IMR-90 (cell line): Measurements from ENCODE around the gene EPB41L2. TPM values are rescaled to one million over a fixed set of nuclear protein-coding genes. Genes with fewer than 3 reads are reported as not detected.

Experiments
- ATAC-seq: fragments of 200-7000 bp; cut with Tn5 transposase; 2 replicates; pipeline ENCODE4 v1.9.1; 2020; ENCODE audit warnings: low read depth, mild to moderate bottlenecking, moderate library complexity
- BruUV-seq: library from RNA; stranded (reverse); fragments of 400-500 nt; replicated peaks from 2 replicates; lab custom pipeline; 2021; lab: Mats Ljungman, UMichigan
- CTCF ChIA-PET: fragments of 300-600 bp; formaldehyde crosslinking; extraction: SDS; loops from one replicate; lab custom pipeline; 2021; ENCODE audit warnings: antibody characterized with exemption; lab: Yijun Ruan, JAX
- POLR2A ChIA-PET: fragments of 300-600 bp; sonication (Branson Sonifier 250); formaldehyde crosslinking; loops from one replicate; lab custom pipeline; 2022; ENCODE audit warnings: antibody characterized with exemption; ENCODE audit not compliant: unreplicated experiment; lab: Charles Lee
- DNase-seq: peaks from one replicate; pipeline ENCODE4 v3.0.0; 2013
- H2AFZ ChIP-seq: replicated peaks from 2 replicates; pipeline ENCODE3; 2013; ENCODE audit warnings: low read length, mild to moderate bottlenecking; ENCODE audit not compliant: poor library complexity
- H2AK5ac ChIP-seq: 2 replicates; pipeline ENCODE4 v1.6.1; 2013; ENCODE audit warnings: low read depth, low read length, inconsistent platforms
- H2AK9ac ChIP-seq: replicated peaks from 2 replicates; pipeline ENCODE3; 2013; ENCODE audit warnings: mild to moderate bottlenecking, low read depth, low read length, moderate library complexity; ENCODE audit not compliant: poor library complexity
- H2BK120ac ChIP-seq: 2 replicates; pipeline ENCODE4 v1.6.1; 2013; ENCODE audit warnings: low read depth, low read length, inconsistent platforms
- H2BK15ac ChIP-seq: 3 replicates; pipeline ENCODE4 v1.6.1; 2013; ENCODE audit warnings: low read depth, low read length, inconsistent platforms
- H2BK20ac ChIP-seq: 2 replicates; pipeline ENCODE4 v1.6.1; 2013; ENCODE audit warnings: low read depth, mild to moderate bottlenecking, inconsistent platforms, low read length, moderate library complexity
- H2BK5ac ChIP-seq: 2 replicates; pipeline ENCODE4 v1.6.1; 2013; ENCODE audit warnings: mild to moderate bottlenecking, low read depth, low read length, inconsistent platforms; ENCODE audit not compliant: poor library complexity, severe bottlenecking
- H3K14ac ChIP-seq: replicated peaks from 2 replicates; pipeline ENCODE4 v1.6.1; 2013; ENCODE audit warnings: low read depth, low read length, inconsistent platforms
- H3K18ac ChIP-seq: 2 replicates; pipeline ENCODE4 v1.6.1; 2013; ENCODE audit warnings: low read depth, low read length, control low read depth
- H3K23ac ChIP-seq: 2 replicates; pipeline ENCODE4 v1.6.1; 2013; ENCODE audit warnings: low read depth, low read length, inconsistent platforms
- H3K27ac ChIP-seq: 2 replicates; pipeline ENCODE4 v1.5.1; 2013; ENCODE audit warnings: mild to moderate bottlenecking, control low read depth, low read length; ENCODE audit not compliant: insufficient read depth
- H3K27me3 ChIP-seq: 2 replicates; pipeline ENCODE4 v1.6.1; 2013; ENCODE audit warnings: low read length; ENCODE audit not compliant: control insufficient read depth, insufficient read depth
- H3K36me3 ChIP-seq: 2 replicates; pipeline ENCODE4 v1.6.1; 2013; ENCODE audit warnings: low read length, mixed read lengths; ENCODE audit not compliant: control insufficient read depth, insufficient read depth
- H3K4ac ChIP-seq: 2 replicates; pipeline ENCODE4 v1.6.1; 2013; ENCODE audit warnings: low read depth, low read length, inconsistent platforms
- H3K4me1 ChIP-seq: 2 replicates; pipeline ENCODE4 v1.6.1; 2013; ENCODE audit warnings: low read length, mixed read lengths; ENCODE audit not compliant: control insufficient read depth, insufficient read depth
- H3K4me2 ChIP-seq: 2 replicates; pipeline ENCODE4 v1.6.1; 2013; ENCODE audit warnings: low read depth, mild to moderate bottlenecking, control low read depth, low read length, moderate library complexity
- H3K4me3 ChIP-seq: 2 replicates; pipeline ENCODE4 v1.5.1; 2013; ENCODE audit warnings: low read depth, mild to moderate bottlenecking, control low read depth, low read length, moderate library complexity; ENCODE audit not compliant: insufficient read depth
- H3K56ac ChIP-seq: 2 replicates; pipeline ENCODE4 v1.6.1; 2013; ENCODE audit warnings: low read length, inconsistent platforms; ENCODE audit not compliant: insufficient read depth; ENCODE audit errors: extremely low read depth
- H3K79me1 ChIP-seq, 2 experiments: 2 replicates each; pipeline ENCODE4 v1.6.1; 2013; ENCODE audit warnings: low read length in 2 of 2, inconsistent platforms in 1 of 2, low read depth in 1 of 2
- H3K9ac ChIP-seq: 2 replicates; pipeline ENCODE4 v1.6.1; 2013; ENCODE audit warnings: low read depth, low read length, control low read depth
- H3K9me1 ChIP-seq: 2 replicates; pipeline ENCODE4 v1.6.1; 2013; ENCODE audit warnings: low read length, inconsistent platforms; ENCODE audit not compliant: insufficient read depth
- H3K9me3 ChIP-seq: 2 replicates; pipeline ENCODE4 v1.6.1; 2013; ENCODE audit warnings: low read length; ENCODE audit not compliant: control insufficient read depth, insufficient read depth
- H4K20me1 ChIP-seq: 2 replicates; pipeline ENCODE4 v1.6.1; 2013; ENCODE audit warnings: low read length, inconsistent platforms; ENCODE audit not compliant: insufficient read depth
- H4K5ac ChIP-seq: 2 replicates; pipeline ENCODE4 v1.6.1; 2013; ENCODE audit warnings: mild to moderate bottlenecking, low read depth, low read length, control low read depth
- H4K8ac ChIP-seq, 2 experiments: 2 replicates each; pipeline ENCODE4 v1.6.1; 2013; ENCODE audit warnings: low read depth in 2 of 2, low read length in 2 of 2, control low read depth in 1 of 2, inconsistent platforms in 1 of 2
- H4K91ac ChIP-seq: 2 replicates; pipeline ENCODE4 v1.6.1; 2013; ENCODE audit warnings: low read depth, low read length, inconsistent platforms; ENCODE audit not compliant: insufficient read depth
- BHLHE40 ChIP-seq: fragments of 150-350 bp; IDR thresholded peaks from 2 replicates; pipeline ENCODE4 v1.6.1; 2016; ENCODE audit warnings: mild to moderate bottlenecking, low read depth, low read length
- CEBPB ChIP-seq: IDR thresholded peaks from 2 replicates; pipeline ENCODE4 v1.6.1; 2012; ENCODE audit warnings: low read depth, low read length, improper control_type of control experiment
- CHD1 ChIP-seq: IDR thresholded peaks from 2 replicates; pipeline ENCODE4 v1.6.1; 2012; ENCODE audit warnings: low read depth, low read length, improper control_type of control experiment
- CTCF ChIP-seq: conservative IDR thresholded peaks from 2 replicates; pipeline ENCODE4 v1.5.1; 2012; ENCODE audit warnings: mild to moderate bottlenecking, low read depth, low read length, improper control_type of control experiment
- ELK1 ChIP-seq: fragments of 150-350 bp; IDR thresholded peaks from 2 replicates; pipeline ENCODE4 v1.6.1; 2016; ENCODE audit warnings: low read depth, mild to moderate bottlenecking, low read length, moderate library complexity, borderline replicate concordance
- FOS ChIP-seq: fragments of 150-350 bp; IDR thresholded peaks from 2 replicates; pipeline ENCODE4 v1.6.1; 2016; ENCODE audit warnings: low read depth, low read length
- MAFK ChIP-seq: IDR thresholded peaks from 2 replicates; pipeline ENCODE4 v1.6.1; 2012; ENCODE audit warnings: low read depth, low read length, improper control_type of control experiment
- MAZ ChIP-seq: IDR thresholded peaks from 2 replicates; pipeline ENCODE4 v1.6.1; 2012; ENCODE audit warnings: low read depth, mild to moderate bottlenecking, low read length, improper control_type of control experiment, moderate library complexity, borderline replicate concordance
- MXI1 ChIP-seq: IDR thresholded peaks from 2 replicates; pipeline ENCODE4 v1.6.1; 2012; ENCODE audit warnings: low read depth, mild to moderate bottlenecking, low read length, moderate library complexity, borderline replicate concordance
- NFE2L2 ChIP-seq: fragments of 150-350 bp; IDR thresholded peaks from 2 replicates; pipeline ENCODE4 v1.6.1; 2016; ENCODE audit warnings: low read depth, mild to moderate bottlenecking, low read length
- POLR2A ChIP-seq: IDR thresholded peaks from 2 replicates; pipeline ENCODE4 v1.6.1; 2012; ENCODE audit warnings: mild to moderate bottlenecking, low read depth, low read length
- RAD21 ChIP-seq: IDR thresholded peaks from 2 replicates; pipeline ENCODE4 v1.6.1; 2012; ENCODE audit warnings: low read length, improper control_type of control experiment
- RCOR1 ChIP-seq: IDR thresholded peaks from 2 replicates; pipeline ENCODE4 v1.6.1; 2012; ENCODE audit warnings: mild to moderate bottlenecking, low read length, improper control_type of control experiment; ENCODE audit not compliant: insufficient replicate concordance
- RFX5 ChIP-seq: IDR thresholded peaks from 2 replicates; pipeline ENCODE4 v1.8.0; 2012; ENCODE audit warnings: low read depth, mild to moderate bottlenecking, low read length, moderate library complexity
- SMC3 ChIP-seq: fragments of 150-350 bp; IDR thresholded peaks from 2 replicates; pipeline ENCODE4 v1.6.1; 2016; ENCODE audit warnings: low read depth, mild to moderate bottlenecking, antibody characterized with exemption, low read length, moderate library complexity
- WGBS, 2 experiments: methylation state at CpG; one replicate each; pipeline versions ENCODE4 v1.1.5 to v1.1.7; 2013; ENCODE audit warnings: missing lambda C conversion rate in 2 of 2; ENCODE audit not compliant: insufficient read length in 1 of 2; ENCODE audit errors: extremely low coverage in 2 of 2; 5-methylcytosine and 5-hydroxymethylcytosine counted together
- dilution Hi-C: fragments of 300-500 bp; cut with HindIII; formaldehyde crosslinking; loops from one replicate; pipeline ENCODE4 v1.14.3; 2018; ENCODE audit warnings: low sequenced_read_pairs; ENCODE audit not compliant: unreplicated experiment
- in situ Hi-C: fragments of 300-500 bp; cut with MboI; formaldehyde crosslinking; loops from 3 replicates; pipeline ENCODE4 v1.14.3; 2019; ENCODE audit warnings: low sequenced_read_pairs, inconsistent platforms, mixed read lengths
- intact Hi-C: fragments of 100-400 bp; cut with micrococcal nuclease; formaldehyde crosslinking; loops from 2 replicates; pipeline ENCODE4 v1.10.0; 2022
- polyA plus RNA-seq, 3 experiments: library from polyadenylated mRNA; depleted of rRNA; stranded (reverse); fragments of >200 nt; gene quantifications; 2 replicates each; pipeline ENCODE4 v1.2.3, GENCODE V29; 2012; ENCODE audit warnings: low replicate concordance in 1 of 3
- total RNA-seq: library from RNA; depleted of rRNA; stranded (reverse); fragments of >200 nt; gene quantifications from 2 replicates; pipeline ENCODE4 v1.2.3, GENCODE V29; 2012

EPB41L2 gene
- total and polyA plus RNA-seq, 2 of the 4 experiments (the other 2 are of a cell fraction), result 85.7 to 99.8 TPM

GRCh38 chr6:130815200-130816071, 247.6 kb downstream of the EPB41L2 start (continued):
- TF ChIP-seq CEBPB, result no peak

- Histone ChIP-seq H3K18ac (no peak overlapping the region), H3K4me2 (no peak overlapping the region), H3K9me1 (no peaks in the 10 kb centered on the region), H4K91ac (no peak overlapping the region), H4K20me1 (no peaks in the 10 kb centered on the region), H2AK5ac (no peak overlapping the region), H3K27ac (no peak overlapping the region), H2BK15ac (no peak overlapping the region), H4K5ac (no peak overlapping the region), H3K56ac (no peak overlapping the region), H2BK120ac (no peak overlapping the region), H2AFZ (no peak overlapping the region), H3K14ac (no peak overlapping the region), H3K23ac (no peak overlapping the region), H2BK5ac (no peak overlapping the region), H3K36me3 (no peaks in the 10 kb centered on the region), H3K4me1 (no peaks in the 10 kb centered on the region), H2BK20ac (no peak overlapping the region), H3K9ac (no peak overlapping the region), H3K4me3 (no peak overlapping the region), H4K8ac (no peak overlapping the region), H3K79me1 (no peaks in the 10 kb centered on the region), H2AK9ac (no peak overlapping the region), H3K27me3 (no peaks in the 10 kb centered on the region), H3K4ac (no peak overlapping the region), H3K9me3 (no peaks in the 10 kb centered on the region)
- no peak for ATAC-seq
- no peak for DNase-seq
- intact Hi-C loops, result no loop called here
- ChIA-PET CTCF (no interaction called here), POLR2A (no interaction called here)
- in situ Hi-C loops, result no loop called here
- WGBS, 2 experiments, result no CpG with 5 or more reads among the region's 3 CpGs
- dilution Hi-C loops, result no loop called here
- BruUV-seq, result no TSS peak
- TF ChIP-seq RFX5 (no peak), MXI1 (no peak), CEBPB (no peak), RCOR1 (no peak), CHD1 (no peak), BHLHE40 (no peak), POLR2A (no peak), MAZ (no peak), FOS (no peak), RAD21 (no peak), MAFK (no peak), ELK1 (no peak), NFE2L2 (no peak), SMC3 (no peak), CTCF (no peak)
Observed at GRCh38 chr6:130814506-130814905, 248.5 kb downstream of the EPB41L2 start.
